Thyroid gland (tissue), 4 donors: ENCODE data around the gene XRCC4. TPM values are rescaled to one million over a fixed set of nuclear protein-coding genes. Genes with fewer than 3 reads are reported as not detected.

Experiments
- DNase-seq, 2 donors: peaks; one replicate each; pipeline ENCODE4 v3.0.0-alpha.2; 2019
- H3K27ac ChIP-seq, 3 donors: fragments of 200-600 bp; sonication (generic); 1 replicate in 2 of 3; 2 replicates in 1 of 3; pipeline ENCODE4 v1.5.1; 2016 to 2019; ENCODE audit warnings: mild to moderate bottlenecking in 1 of 3, moderate library complexity in 1 of 3
- H3K27me3 ChIP-seq: fragments of 200-600 bp; sonication (generic); one replicate; pipeline ENCODE4 v1.5.1; 2019
- H3K36me3 ChIP-seq, 2 donors: fragments of 200-600 bp; sonication (generic); one replicate each; pipeline ENCODE4 v1.5.1; 2016 to 2019
- H3K4me1 ChIP-seq, 2 donors: fragments of 200-600 bp; sonication (generic); one replicate each; pipeline ENCODE4 v1.5.1; 2017 to 2019
- H3K4me3 ChIP-seq, 3 donors: fragments of 200-600 bp; sonication (generic); replicated peaks in 1 of 3; 1 replicate in 2 of 3; 2 replicates in 1 of 3; pipeline ENCODE4 v1.5.1; 2016; ENCODE audit warnings: mild to moderate bottlenecking in 1 of 3
- H3K9me3 ChIP-seq: fragments of 200-600 bp; sonication (generic); one replicate; pipeline ENCODE4 v1.5.1; 2017
- CTCF ChIP-seq, 6 experiments: fragments of 200-600 bp in 3 of 6; fragments of 450-650 bp in 3 of 6; sonication (generic) in 3 of 6; IDR thresholded peaks; one replicate each; pipeline ENCODE4 v1.5.1; 2016 to 2019; ENCODE audit warnings: antibody characterized with exemption in 6 of 6, mild to moderate bottlenecking in 2 of 6, inconsistent platforms in 1 of 6, moderate library complexity in 1 of 6
- POLR2A ChIP-seq, 2 donors: fragments of 450-650 bp; IDR thresholded peaks; one replicate each; pipeline ENCODE4 v1.6.1; 2017; ENCODE audit warnings: antibody characterized with exemption in 2 of 2, mild to moderate bottlenecking in 2 of 2, moderate library complexity in 1 of 2
- WGBS, 2 donors: methylation state at CpG; one replicate each; pipeline ENCODE4 v1.1.5; 2017; 5-methylcytosine and 5-hydroxymethylcytosine counted together
- intact Hi-C: fragments of 100-400 bp; cut with DNase I; formaldehyde crosslinking; loops from one replicate; pipeline ENCODE4 v1.15.1; 2023
- total RNA-seq, 4 donors: library from RNA; depleted of rRNA; stranded (reverse); fragments of >200 nt; gene quantifications; one replicate each; pipeline ENCODE4 v1.2.3, GENCODE V29; 2016

The XRCC4 gene
- 10 to 100 TPM in 1 of 4 donors, 1 to 10 TPM in 3; 6.7 to 11.6 (median 9.1) TPM for total RNA-seq

- Histone ChIP-seq H3K36me3 (no peaks in the 10 kb centered on the region), H3K4me1 (peaks cover 7% of the 10 kb centered on the region in 2 donors), H3K9me3 (no peaks in the 10 kb centered on the region), H3K27me3 (no peaks in the 10 kb centered on the region), H3K27ac (peak within 1 kb of the TSS; percentile 26 to 78 (median 59)), H3K4me3 (peak within 1 kb of the TSS; percentile 19 to 87 (median 59))
- intact Hi-C loops = no loop called here
- 1% methylated on average over 34 to 44 of the region's 44 CpGs for WGBS, 2 donors
- peak; percentile 97 to 98 for DNase-seq
- TF ChIP-seq CTCF (IDR thresholded peaks at IDR 0.05) (no peak), POLR2A (IDR thresholded peaks at IDR 0.05) (peak; percentile 34 to 71)
Measured at GRCh38 chr5:83076742-83077661, at the start of gene XRCC4, which contains the start of gene TMEM167A. Gene XRCC4, plus strand, starts transcription at chr5:83077547. Its CDS starts 27,373 bp downstream, at chr5:83104920. Gene TMEM167A, minus strand, starts transcription at chr5:83077394. Its CDS starts 71 bp downstream, at chr5:83077323.

GRCh38 chr5:83029912-83030311 is 47.4 kb upstream of the XRCC4 start:
- Histone ChIP-seq H3K27ac (no peak overlapping the region), H3K27me3 (no peaks in the 10 kb centered on the region), H3K4me3 (no peak overlapping the region), H3K4me1 (no peaks in the 10 kb centered on the region), H3K36me3 (no peaks in the 10 kb centered on the region), H3K9me3 (no peaks in the 10 kb centered on the region)
- 91 to 100% methylated on average over 2 of the region's 2 CpGs for WGBS, 2 donors
- intact Hi-C loops = no loop called here
- TF ChIP-seq POLR2A (IDR thresholded peaks at IDR 0.05) (no peak), CTCF (IDR thresholded peaks at IDR 0.05) (no peak)
- no peak for DNase-seq

- DNase-seq = no peak
- H3K4me1 ChIP-seq = no peaks in the 10 kb centered on the region
- 93 to 97% methylated on average over 1 of the region's 1 CpG for WGBS, 2 donors
- no peaks in the 10 kb centered on the region for H3K9me3 ChIP-seq
- intact Hi-C loops = no loop called here
- no peaks in the 10 kb centered on the region for H3K27me3 ChIP-seq
- no peak overlapping the region for H3K4me3 ChIP-seq
- no peak overlapping the region for H3K27ac ChIP-seq
- TF ChIP-seq CTCF (IDR thresholded peaks at IDR 0.05) (no peak), POLR2A (IDR thresholded peaks at IDR 0.05) (no peak)
- H3K36me3 ChIP-seq = no peaks in the 10 kb centered on the region
Measured at GRCh38 chr5:83031381-83031780, 46.0 kb upstream of the XRCC4 start.

- Histone ChIP-seq H3K4me1 (no peaks in the 10 kb centered on the region), H3K27ac (no peak overlapping the region), H3K4me3 (no peak overlapping the region), H3K36me3 (no peaks in the 10 kb centered on the region), H3K27me3 (no peaks in the 10 kb centered on the region), H3K9me3 (no peaks in the 10 kb centered on the region)
- TF ChIP-seq POLR2A (IDR thresholded peaks at IDR 0.05) = no peak
- no peak for TF ChIP-seq CTCF (IDR thresholded peaks at IDR 0.05)
- WGBS, 2 donors = 72 to 75% methylated on average over 3 of the region's 3 CpGs
- intact Hi-C loops = no loop called here
- no peak for DNase-seq
Measured at GRCh38 chr5:83034036-83034435, 43.3 kb upstream of the XRCC4 start.
